ENCODE results near the gene ANKRD60.

The ANKRD60 gene

GRCh38 chr20:58188527-58188926, 39.9 kb downstream of the ANKRD60 start:
- no peak for DNase-seq

GRCh38 chr20:58184984-58185383, 43.5 kb downstream of the ANKRD60 start:
- no peak for DNase-seq

DNA sequence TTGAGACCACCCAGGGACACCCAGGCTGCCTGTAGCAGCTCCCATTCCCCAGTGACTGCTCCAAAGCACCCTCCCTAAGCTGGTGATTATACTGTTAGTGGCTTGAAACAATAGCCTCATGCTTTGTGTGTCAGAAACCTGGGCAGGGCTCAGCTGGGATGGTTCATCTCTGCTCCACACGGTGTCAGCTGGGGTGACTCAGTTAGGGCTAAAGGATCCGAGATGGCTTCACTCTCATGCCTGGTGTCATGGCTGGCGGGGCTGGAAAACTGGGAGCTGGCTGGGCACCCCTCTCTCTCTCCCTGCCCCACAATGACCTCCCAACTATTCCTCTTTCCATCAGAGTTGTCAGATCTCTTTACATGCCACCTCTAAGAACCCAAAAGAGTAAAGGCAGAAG, 44.4 kb downstream of the ANKRD60 start:
- no peak for DNase-seq

DNA sequence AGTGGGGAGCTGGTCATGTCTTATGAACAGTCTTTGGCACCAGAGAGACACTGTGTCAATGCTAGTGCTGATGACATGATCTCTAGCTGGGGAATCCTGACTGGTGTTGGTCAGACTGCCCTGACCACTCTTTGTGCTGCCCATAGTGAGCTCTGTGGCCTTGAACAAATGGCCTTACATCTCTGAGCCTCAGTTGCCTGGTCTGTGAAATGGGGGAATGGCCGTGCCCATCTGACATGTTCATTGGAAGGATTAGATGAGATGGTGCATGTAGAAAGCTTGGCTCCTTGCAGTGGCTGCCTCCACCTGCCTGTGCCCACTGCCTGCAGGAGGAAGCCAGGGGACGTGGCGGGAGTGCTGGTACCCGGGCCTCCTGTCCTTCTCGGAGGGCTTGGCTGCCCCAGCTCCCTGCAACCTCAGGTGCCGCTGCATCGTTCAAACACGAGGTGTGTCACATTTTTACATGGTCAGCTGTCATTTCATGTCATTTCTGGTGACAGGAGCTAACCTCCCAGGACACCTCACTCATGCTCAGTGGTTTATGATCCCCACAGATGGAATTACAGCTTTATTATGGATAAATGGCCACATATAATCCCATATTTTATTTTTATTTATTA, 45.8 kb downstream of the ANKRD60 start:
- no peak for DNase-seq

DNA sequence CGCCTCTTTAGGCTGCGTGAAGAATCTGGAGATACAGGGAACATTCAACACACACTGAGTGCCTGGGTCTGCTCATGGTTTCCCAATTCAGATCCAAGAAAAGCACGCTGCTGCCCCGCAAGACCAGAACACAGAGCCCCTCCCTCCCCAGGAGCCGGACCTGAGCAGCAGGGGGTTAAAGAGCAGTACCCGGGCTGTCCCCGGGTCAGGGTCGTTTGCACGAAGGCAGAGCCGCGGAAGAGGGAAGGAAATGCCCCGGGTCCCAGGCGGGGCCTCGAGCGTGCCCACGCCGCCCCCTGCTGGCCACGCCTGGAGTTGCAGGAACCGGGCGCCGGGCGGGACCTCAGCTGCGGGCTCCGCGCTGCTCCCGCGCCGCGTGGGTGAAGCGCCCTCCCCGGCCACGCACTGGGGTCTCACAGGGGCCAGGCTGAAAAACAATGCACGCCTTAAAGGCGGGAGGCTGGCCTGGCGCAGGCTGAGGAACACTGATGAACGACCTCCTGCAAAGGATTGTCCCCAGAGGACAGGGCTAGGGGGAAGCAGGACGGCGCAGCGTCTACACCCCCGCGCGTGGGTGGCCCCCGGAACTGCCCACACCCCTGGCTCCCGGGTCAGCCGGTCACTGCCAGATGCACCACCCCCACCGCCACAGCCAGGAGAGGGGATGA, 48.9 kb downstream of the ANKRD60 start:
- DNase-seq: peak; percentile 21

- no peak for DNase-seq
Measured at GRCh38 chr20:58179083-58179431, 49.4 kb downstream of the ANKRD60 start.

GRCh38 chr20:58177799-58178198, 50.7 kb downstream of the ANKRD60 start:
- no peak for DNase-seq

GRCh38 chr20:58175836-58176235, 52.6 kb downstream of the ANKRD60 start:
- DNase-seq: no peak

DNA sequence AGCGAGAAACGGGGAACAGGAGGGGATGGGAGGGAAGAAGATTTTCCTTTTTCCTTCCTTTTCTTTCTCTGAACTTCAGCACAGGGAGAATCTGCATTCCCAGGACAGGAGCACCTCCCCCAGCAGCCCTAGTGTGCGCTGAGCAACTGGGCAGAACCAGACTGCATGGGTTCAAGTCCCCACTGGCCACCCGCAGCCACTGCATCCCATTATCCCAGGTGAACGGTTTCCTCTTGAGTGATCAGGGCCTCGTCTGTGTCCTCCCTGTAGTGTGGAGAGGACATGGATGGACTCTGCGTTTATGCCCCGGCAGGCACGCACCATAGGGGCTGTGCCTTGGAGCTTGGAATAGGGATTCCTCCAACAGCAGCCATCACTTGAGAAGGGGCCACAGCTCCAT, 53.0 kb downstream of the ANKRD60 start:
- no peak for DNase-seq

GRCh38 chr20:58174708-58175280, 53.7 kb downstream of the ANKRD60 start:
- no peak for DNase-seq

DNA sequence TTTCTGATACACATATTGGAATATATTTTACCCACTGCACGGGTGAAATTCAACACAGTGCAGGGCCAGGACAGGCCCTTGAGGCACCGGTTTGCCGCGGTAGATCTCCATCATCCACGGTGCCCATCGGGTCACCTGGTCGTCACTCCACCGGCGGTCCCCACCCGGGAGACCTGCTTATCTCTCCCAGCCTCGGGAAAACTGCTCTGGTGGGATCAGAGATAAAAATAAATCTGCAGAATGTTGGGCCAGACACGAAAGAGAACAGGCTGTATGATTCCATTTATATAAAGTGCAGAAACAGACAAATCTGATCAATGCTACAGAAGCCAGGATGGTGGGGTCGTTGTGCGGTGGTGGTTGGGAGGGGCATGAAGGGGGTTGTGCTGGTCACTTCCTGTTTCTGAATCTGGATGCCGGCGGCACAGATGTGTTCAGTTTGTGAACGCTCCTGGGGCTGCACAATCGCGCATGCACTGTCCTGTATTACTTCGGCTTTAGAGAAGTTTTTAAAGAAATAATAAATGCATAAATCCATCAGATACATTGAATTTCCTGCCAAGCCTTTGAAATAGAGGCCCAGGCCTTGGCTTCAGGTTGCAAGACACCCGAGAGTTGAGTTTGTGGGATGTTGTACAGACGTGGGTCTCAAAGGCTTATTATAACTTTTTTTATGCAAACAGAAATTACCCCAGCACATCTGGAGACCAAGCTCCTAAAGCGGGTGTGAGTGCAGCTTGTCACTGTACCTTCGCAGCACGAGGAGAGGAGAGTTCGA, 54.3 kb downstream of the ANKRD60 start:
- DNase-seq: no peak

- no peak for DNase-seq
Measured at GRCh38 chr20:58173091-58173490, 55.4 kb downstream of the ANKRD60 start.

GRCh38 chr20:58171796-58172425, 56.5 kb downstream of the ANKRD60 start:
- DNase-seq: no peak

DNA sequence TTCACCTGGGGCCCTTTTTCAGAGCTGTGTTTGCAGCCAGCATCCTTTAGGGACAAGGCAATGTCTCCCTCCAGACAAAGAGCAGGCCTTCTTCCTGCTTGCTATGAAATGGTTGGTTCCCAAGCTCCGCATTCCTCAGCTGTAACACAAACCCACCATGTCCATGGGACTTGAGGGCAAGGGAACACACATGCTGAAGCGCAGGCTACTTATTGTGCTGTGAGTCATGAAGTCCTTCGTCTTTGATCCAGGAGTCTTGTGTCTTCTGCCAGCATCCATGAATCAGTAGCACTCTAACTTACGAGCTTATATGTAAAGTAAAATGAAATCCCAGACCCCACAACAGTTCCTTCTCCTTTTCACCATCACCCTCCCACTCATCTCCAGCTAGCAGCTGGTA, 59.0 kb downstream of the ANKRD60 start:
- no peak for DNase-seq

GRCh38 chr20:58168843-58169242, 59.6 kb downstream of the ANKRD60 start:
- DNase-seq: no peak

GRCh38 chr20:58167759-58168158, 60.7 kb downstream of the ANKRD60 start:
- no peak for DNase-seq
